Ovary (tissue), 9 donors: Measurements from ENCODE around the gene CDK6. TPM values are rescaled to one million over a fixed set of nuclear protein-coding genes. Genes with fewer than 3 reads are reported as not detected.

Source experiments
- DNase-seq, 5 donors: peaks; one replicate each; pipeline ENCODE4 v3.0.0-alpha.2; 2019 to 2020
- H3K27ac ChIP-seq, 2 donors: fragments of 200-600 bp; one replicate each; pipeline versions ENCODE4 v1.5.1 to v1.8.0; 2019 to 2022
- H3K27me3 ChIP-seq: fragments of 200-600 bp; one replicate; pipeline ENCODE4 v1.8.0; 2022
- H3K36me3 ChIP-seq: fragments of 200-600 bp; sonication (generic); one replicate; pipeline ENCODE4 v1.5.1; 2019
- H3K4me1 ChIP-seq: one replicate; pipeline ENCODE4 v1.8.1; 2013; ENCODE audit warnings: mild to moderate bottlenecking, moderate library complexity; ENCODE audit not compliant: insufficient read depth
- H3K4me3 ChIP-seq: fragments of 200-600 bp; sonication (generic); one replicate; pipeline ENCODE4 v1.5.1; 2017
- H3K9me3 ChIP-seq, 2 donors: fragments of 200-600 bp in 1 of 2; sonication (generic) in 1 of 2; one replicate each; pipeline versions ENCODE4 v1.5.1 to v1.8.1; 2013 to 2019; ENCODE audit warnings: mild to moderate bottlenecking in 1 of 2, moderate library complexity in 1 of 2
- CTCF ChIP-seq, 3 donors: fragments of 450-650 bp in 2 of 3; fragments of 200-600 bp in 1 of 3; IDR thresholded peaks; one replicate each; pipeline versions ENCODE4 v1.5.1 to v1.8.0; 2016 to 2022; ENCODE audit warnings: antibody characterized with exemption in 3 of 3, mild to moderate bottlenecking in 1 of 3
- EP300 ChIP-seq: sonication (generic); formaldehyde crosslinking; IDR thresholded peaks from one replicate; pipeline ENCODE4 v1.6.1; 2017; ENCODE audit warnings: antibody characterized with exemption
- POLR2A ChIP-seq: fragments of 450-650 bp; IDR thresholded peaks from one replicate; pipeline ENCODE4 v1.6.1; 2017; ENCODE audit warnings: antibody characterized with exemption, mild to moderate bottlenecking, moderate library complexity
- WGBS, 3 donors: extraction: QIAGEN DNeasy Blood & Tissue Kit in 1 of 3; methylation state at CpG; one replicate each; pipeline versions ENCODE4 v1.1.5 to v1.1.7; 2013 to 2017; 5-methylcytosine and 5-hydroxymethylcytosine counted together
- intact Hi-C, 4 donors: fragments of 100-400 bp; cut with DNase I; formaldehyde crosslinking; loops; one replicate each; pipeline versions ENCODE4 v1.11.0 to v1.15.1; 2022 to 2023
- polyA plus RNA-seq, 2 donors: library from polyadenylated mRNA; stranded (reverse); fragments of 200-250 nt in 1 of 2; fragments of 350-450 nt in 1 of 2; fragmentation: Illumina TruSeq in 1 of 2; extraction: RNeasy Lipid Tissue Mini Kit (QIAGEN cat#74804) in 1 of 2; gene quantifications; one replicate each; pipeline ENCODE4 v1.2.3, GENCODE V29; 2013 to 2014
- total RNA-seq, 7 donors: library from RNA; depleted of rRNA in 2 of 7; stranded (reverse); fragments of >200 nt in 2 of 7; fragmentation: NEBNext Ultra II Directional in 3 of 7; extraction: Animal tissue kit (Norgen Biotek cat#: 25700) in 3 of 7; gene quantifications; one replicate each; pipeline versions ENCODE4 v1.1.0 to v1.2.4, GENCODE V29; 2016 to 2023
- donor health status: DM: no; HTN: no; CAD: no; lungs with moderate emphysema.
- donor health status: DM: no; HTN: no; CAD: no.
- donor health status: Bipolar disorder and iron deficiency.
- donor health status: DM: yes; HTN: yes; CAD: no.
- donor health status: DM: no; HTN: no; CAD: no.
- donor health status: DM: yes; HTN: yes; CAD: no.

CDK6 gene
- total and polyA plus RNA-seq, 9 donors = 1.8 to 20.4 (median 11.2) TPM

GRCh38 chr7:92740700-92741126 is 95.7 kb downstream of the CDK6 start:
- 50 to 53% (median 51%) methylated on average over 6 of the region's 6 CpGs for WGBS, 3 donors
- no peak for DNase-seq
- H3K27ac ChIP-seq = no peak overlapping the region

GRCh38 chr7:92740134-92740533 is 96.2 kb downstream of the CDK6 start:
- TF ChIP-seq CTCF (IDR thresholded peaks at IDR 0.05) = no peak
- TF ChIP-seq POLR2A = no peak
- no peak for TF ChIP-seq EP300
- Histone ChIP-seq H3K27me3 (no peaks in the 10 kb centered on the region), H3K9me3 (no peaks in the 10 kb centered on the region), H3K27ac (no peak overlapping the region), H3K36me3 (no peaks in the 10 kb centered on the region), H3K4me3 (no peak overlapping the region), H3K4me1 (peaks cover 1% of the 10 kb centered on the region)
- whole genome bisulfite sequencing, 3 donors = 75 to 86% (median 85%) methylated on average over 4 of the region's 4 CpGs
- intact Hi-C loops = no loop called here
- no peak for DNase-seq

More at GRCh38 chr7:92740700-92741126, 95.7 kb downstream of the CDK6 start:
- no peaks in the 10 kb centered on the region for H3K36me3 ChIP-seq
- intact Hi-C loops = no loop called here
- TF ChIP-seq CTCF (IDR thresholded peaks at IDR 0.05) = no peak
- no peak for TF ChIP-seq EP300
- no peak for TF ChIP-seq POLR2A
- H3K4me3 ChIP-seq = no peak overlapping the region
- no peaks in the 10 kb centered on the region for H3K27me3 ChIP-seq
- peaks cover 1% of the 10 kb centered on the region for H3K4me1 ChIP-seq
- no peaks in the 10 kb centered on the region for H3K9me3 ChIP-seq

- Histone ChIP-seq H3K4me1 (peaks cover 1% of the 10 kb centered on the region), H3K27ac (no peak overlapping the region), H3K36me3 (no peaks in the 10 kb centered on the region), H3K9me3 (no peaks in the 10 kb centered on the region), H3K4me3 (no peak overlapping the region), H3K27me3 (no peaks in the 10 kb centered on the region)
- DNase-seq = no peak
- TF ChIP-seq POLR2A (no peak), CTCF (IDR thresholded peaks at IDR 0.05) (no peak), EP300 (no peak)
- intact Hi-C loops = no loop called here
Observed at GRCh38 chr7:92739091-92739490, 97.3 kb downstream of the CDK6 start.

GRCh38 chr7:92737706-92738105 is 98.7 kb downstream of the CDK6 start:
- H3K27me3 ChIP-seq = no peaks in the 10 kb centered on the region
- H3K27ac ChIP-seq = no peak overlapping the region
- no peaks in the 10 kb centered on the region for H3K9me3 ChIP-seq
- peaks cover 1% of the 10 kb centered on the region for H3K4me1 ChIP-seq
- TF ChIP-seq CTCF (IDR thresholded peaks at IDR 0.05) (no peak), EP300 (no peak), POLR2A (no peak)
- no peak for DNase-seq
- H3K4me3 ChIP-seq = no peak overlapping the region
- intact Hi-C loops = no loop called here
- H3K36me3 ChIP-seq = no peaks in the 10 kb centered on the region
- WGBS, 3 donors = 44 to 50% (median 47%) methylated on average over 1 of the region's 1 CpG

- intact Hi-C loops = no loop called here
- WGBS, 3 donors = 96 to 97% (median 97%) methylated on average over 3 of the region's 3 CpGs
- no peaks in the 10 kb centered on the region for H3K36me3 ChIP-seq
- no peak overlapping the region for H3K27ac ChIP-seq
- no peaks in the 10 kb centered on the region for H3K4me1 ChIP-seq
- no peaks in the 10 kb centered on the region for H3K9me3 ChIP-seq
- DNase-seq = no peak
- TF ChIP-seq EP300 (no peak), CTCF (IDR thresholded peaks at IDR 0.05) (no peak), POLR2A (no peak)
- H3K27me3 ChIP-seq = no peaks in the 10 kb centered on the region
- no peak overlapping the region for H3K4me3 ChIP-seq
Observed at GRCh38 chr7:92736870-92737269, 99.5 kb downstream of the CDK6 start.
